Measurements from ENCODE around the gene CACNA1C.

Gene CACNA1C

GRCh38 chr12:2140858-2141519 is 88.2 kb downstream of the CACNA1C start:
- no peak for DNase-seq (ENCODE audit: low read depth)

GRCh38 chr12:2142068-2142467 is 89.3 kb downstream of the CACNA1C start:
- DNase-seq (ENCODE audit: low read depth), result no peak

GRCh38 chr12:2144951-2145350 is 92.2 kb downstream of the CACNA1C start:
- DNase-seq (ENCODE audit: low read depth), result no peak

GRCh38 chr12:2145433-2145998 is 92.7 kb downstream of the CACNA1C start:
- DNase-seq (ENCODE audit: low read depth), result no peak

- DNase-seq (ENCODE audit: low read depth), result no peak
Measured at GRCh38 chr12:2147335-2147734, 94.5 kb downstream of the CACNA1C start.

- no peak for DNase-seq (ENCODE audit: low read depth)
Measured at GRCh38 chr12:2149091-2149490, 96.3 kb downstream of the CACNA1C start.

- DNase-seq (ENCODE audit: low read depth), result no peak
Measured at GRCh38 chr12:2150833-2151232, 98.0 kb downstream of the CACNA1C start.

- no peak for DNase-seq (ENCODE audit: low read depth)
Measured at GRCh38 chr12:2151391-2151790, 98.6 kb downstream of the CACNA1C start.

GRCh38 chr12:2152134-2152533 is 99.3 kb downstream of the CACNA1C start:
- DNase-seq (ENCODE audit: low read depth), result no peak

- DNase-seq (ENCODE audit: low read depth), result no peak
Measured at GRCh38 chr12:2154050-2154449, 101.3 kb downstream of the CACNA1C start.

- no peak for DNase-seq (ENCODE audit: low read depth)
Measured at GRCh38 chr12:2154521-2154920, 101.7 kb downstream of the CACNA1C start.

GRCh38 chr12:2156333-2156732 is 103.5 kb downstream of the CACNA1C start:
- no peak for DNase-seq (ENCODE audit: low read depth)

- no peak for DNase-seq (ENCODE audit: low read depth)
Measured at GRCh38 chr12:2160043-2160442, 107.3 kb downstream of the CACNA1C start.

- no peak for DNase-seq (ENCODE audit: low read depth)
Measured at GRCh38 chr12:2161473-2161872, 108.7 kb downstream of the CACNA1C start.

GRCh38 chr12:2163177-2163941 is 110.6 kb downstream of the CACNA1C start:
- DNase-seq (ENCODE audit: low read depth), result no peak

- no peak for DNase-seq (ENCODE audit: low read depth)
Measured at GRCh38 chr12:2165021-2165420, 112.2 kb downstream of the CACNA1C start.

GRCh38 chr12:2165927-2166326 is 113.1 kb downstream of the CACNA1C start:
- no peak for DNase-seq (ENCODE audit: low read depth)

- no peak for DNase-seq (ENCODE audit: low read depth)
Measured at GRCh38 chr12:2166696-2167095, 113.9 kb downstream of the CACNA1C start.

- no peak for DNase-seq (ENCODE audit: low read depth)
Measured at GRCh38 chr12:2167231-2167630, 114.4 kb downstream of the CACNA1C start.

- DNase-seq (ENCODE audit: low read depth), result no peak
Measured at GRCh38 chr12:2168808-2169207, 116.0 kb downstream of the CACNA1C start.

GRCh38 chr12:2169489-2169888 is 116.7 kb downstream of the CACNA1C start:
- no peak for DNase-seq (ENCODE audit: low read depth)

- no peak for DNase-seq (ENCODE audit: low read depth)
Measured at GRCh38 chr12:2169940-2170339, 117.2 kb downstream of the CACNA1C start.

- DNase-seq (ENCODE audit: low read depth), result no peak
Measured at GRCh38 chr12:2170376-2170775, 117.6 kb downstream of the CACNA1C start.
